Astrocyte (in vitro differentiated cells and primary cell): ENCODE results near the gene FGGY. TPM values are rescaled to one million over a fixed set of nuclear protein-coding genes. Genes with fewer than 3 reads are reported as not detected.
A peak's percentile ranks its signal among the peaks of the same experiment; 100 is the strongest.

Experiments
- DNase-seq: peaks from one replicate; pipeline ENCODE4 v3.0.0-alpha.2; 2010; ENCODE audit warnings: low read depth
- FAIRE-seq: peaks from 2 replicates; lab custom pipeline; 2011; peaks lifted over from hg19 to GRCh38; lab: Jason Lieb, UNC
- H2AFZ ChIP-seq: 2 replicates; pipeline ENCODE4 v1.6.0; 2012; ENCODE audit warnings: low read depth, low read length, inconsistent platforms
- H3K27ac ChIP-seq: 2 replicates; pipeline ENCODE4 v1.5.1; 2011; ENCODE audit warnings: low read depth, low read length, inconsistent platforms
- H3K27me3 ChIP-seq: 2 replicates; pipeline ENCODE4 v1.6.0; 2011; ENCODE audit warnings: low read length, inconsistent platforms; ENCODE audit not compliant: insufficient read depth
- H3K36me3 ChIP-seq: 2 replicates; pipeline ENCODE4 v1.5.1; 2011; ENCODE audit warnings: low read length, inconsistent platforms; ENCODE audit not compliant: insufficient read depth
- H3K4me1 ChIP-seq: 2 replicates; pipeline ENCODE4 v1.5.1; 2011; ENCODE audit warnings: low read length, inconsistent platforms; ENCODE audit not compliant: insufficient read depth
- H3K4me2 ChIP-seq: 2 replicates; pipeline ENCODE4 v1.6.0; 2012; ENCODE audit warnings: low read length, inconsistent platforms
- H3K4me3 ChIP-seq: 2 replicates; pipeline ENCODE4 v1.5.1; 2011; ENCODE audit warnings: low read depth, mild to moderate bottlenecking, low read length, inconsistent platforms; ENCODE audit not compliant: insufficient read depth
- H3K79me2 ChIP-seq: 2 replicates; pipeline ENCODE4 v1.6.0; 2012; ENCODE audit warnings: mild to moderate bottlenecking, low read length, inconsistent platforms; ENCODE audit not compliant: insufficient read depth
- H3K9ac ChIP-seq: 2 replicates; pipeline ENCODE4 v1.6.0; 2012; ENCODE audit warnings: mild to moderate bottlenecking, low read length, inconsistent platforms
- H3K9me3 ChIP-seq: 2 replicates; pipeline ENCODE4 v1.5.1; 2012; ENCODE audit warnings: low read depth, mild to moderate bottlenecking, low read length, inconsistent platforms; ENCODE audit not compliant: insufficient read depth
- H4K20me1 ChIP-seq: 2 replicates; pipeline ENCODE4 v1.6.0; 2012; ENCODE audit warnings: low read length, inconsistent platforms; ENCODE audit not compliant: insufficient read depth
- H3K27ac Mint-ChIP-seq: one replicate; pipeline ENCODE4 v1.8.0; 2021; ENCODE audit warnings: mild to moderate bottlenecking, mixed read lengths; ENCODE audit not compliant: unreplicated experiment
- H3K27me3 Mint-ChIP-seq: one replicate; pipeline ENCODE4 v1.8.0; 2021; ENCODE audit warnings: low read depth, mixed read lengths; ENCODE audit not compliant: unreplicated experiment
- H3K36me3 Mint-ChIP-seq: one replicate; pipeline ENCODE4 v1.8.0; 2021; ENCODE audit warnings: low read depth, mixed read lengths; ENCODE audit not compliant: unreplicated experiment
- H3K4me1 Mint-ChIP-seq: one replicate; pipeline ENCODE4 v1.8.0; 2021; ENCODE audit warnings: low read depth, mixed read lengths; ENCODE audit not compliant: unreplicated experiment
- H3K4me3 Mint-ChIP-seq: one replicate; pipeline ENCODE4 v1.8.0; 2021; ENCODE audit warnings: mild to moderate bottlenecking, moderate library complexity, mixed read lengths; ENCODE audit not compliant: unreplicated experiment
- H3K9me3 Mint-ChIP-seq: one replicate; pipeline ENCODE4 v1.8.0; 2021; ENCODE audit warnings: mild to moderate bottlenecking, mixed read lengths; ENCODE audit not compliant: unreplicated experiment
- CTCF ChIP-seq: IDR thresholded peaks from 2 replicates; pipeline ENCODE4 v1.5.1; 2011; ENCODE audit warnings: low read depth, mild to moderate bottlenecking, inconsistent platforms, low read length, moderate library complexity; ENCODE audit not compliant: insufficient read depth
- EZH2 ChIP-seq: IDR thresholded peaks from 2 replicates; pipeline ENCODE4 v1.6.1; 2012; ENCODE audit warnings: mild to moderate bottlenecking, low read length, inconsistent platforms; ENCODE audit not compliant: insufficient read depth
- total RNA-seq: library from RNA; stranded (reverse); gene quantifications from 2 replicates; pipeline ENCODE4 v1.2.1, GENCODE V29; 2021

The FGGY gene
- total RNA-seq, 1 donor from 2014 or later, result 6.8 TPM

GRCh38 chr1:59293849-59294248 lies 3.0 kb upstream of the FGGY start:
- Histone ChIP-seq H3K9ac (no peak overlapping the region), H3K36me3 (no peaks in the 10 kb centered on the region), H3K27ac (no peak overlapping the region), H3K27me3 (no peaks in the 10 kb centered on the region), H3K4me3 (no peak overlapping the region), H3K4me1 (no peaks in the 10 kb centered on the region), H4K20me1 (no peaks in the 10 kb centered on the region), H3K9me3 (no peaks in the 10 kb centered on the region), H3K4me2 (no peak overlapping the region), H2AFZ (no peak overlapping the region), H3K79me2 (no peaks in the 10 kb centered on the region)
- FAIRE-seq (no peak), DNase-seq (no peak)
- no peak for TF ChIP-seq CTCF
- no peak for TF ChIP-seq EZH2
- H3K36me3 Mint-ChIP-seq, result no peaks in the 10 kb centered on the region
- H3K9me3 Mint-ChIP-seq, result peaks cover 3% of the 10 kb centered on the region
- H3K27ac Mint-ChIP-seq, result no peak overlapping the region
- H3K4me1 Mint-ChIP-seq, result peaks cover 9% of the 10 kb centered on the region
- H3K4me3 Mint-ChIP-seq, result no peak overlapping the region
- H3K27me3 Mint-ChIP-seq, result no peaks in the 10 kb centered on the region

GRCh38 chr1:59294423-59294822 lies 2.5 kb upstream of the FGGY start:
- no peaks in the 10 kb centered on the region for H3K36me3 Mint-ChIP-seq
- no peak overlapping the region for H3K27ac Mint-ChIP-seq
- Histone ChIP-seq H3K4me1 (no peaks in the 10 kb centered on the region), H3K79me2 (no peaks in the 10 kb centered on the region), H3K4me2 (no peak overlapping the region), H3K9ac (no peak overlapping the region), H2AFZ (no peak overlapping the region), H3K27me3 (no peaks in the 10 kb centered on the region), H3K9me3 (no peaks in the 10 kb centered on the region), H3K36me3 (no peaks in the 10 kb centered on the region), H3K4me3 (no peak overlapping the region), H3K27ac (no peak overlapping the region), H4K20me1 (no peaks in the 10 kb centered on the region)
- peaks cover 14% of the 10 kb centered on the region for H3K4me1 Mint-ChIP-seq
- H3K27me3 Mint-ChIP-seq, result no peaks in the 10 kb centered on the region
- H3K9me3 Mint-ChIP-seq, result peaks cover 6% of the 10 kb centered on the region
- no peak for TF ChIP-seq CTCF
- TF ChIP-seq EZH2, result no peak
- no peak for FAIRE-seq
- no peak for DNase-seq
- H3K4me3 Mint-ChIP-seq, result no peak overlapping the region

GRCh38 chr1:59295618-59296017 lies 1.3 kb upstream of the FGGY start:
- no peak for TF ChIP-seq CTCF
- no peak for TF ChIP-seq EZH2
- DNase-seq (no peak), FAIRE-seq (no peak)
- Mint-ChIP-seq H3K4me3 (peak overlapping the region; percentile 81), H3K36me3 (no peaks in the 10 kb centered on the region), H3K27me3 (no peaks in the 10 kb centered on the region), H3K4me1 (peaks cover 14% of the 10 kb centered on the region), H3K9me3 (peaks cover 6% of the 10 kb centered on the region), H3K27ac (no peak overlapping the region)
- Histone ChIP-seq H4K20me1 (no peaks in the 10 kb centered on the region), H3K9ac (peak overlapping the region; percentile 80), H3K9me3 (no peaks in the 10 kb centered on the region), H3K79me2 (no peaks in the 10 kb centered on the region), H3K4me2 (peak overlapping the region; percentile 85), H3K27ac (no peak overlapping the region), H3K27me3 (no peaks in the 10 kb centered on the region), H3K4me3 (peak overlapping the region; percentile 69), H2AFZ (peak overlapping the region; percentile 58), H3K4me1 (no peaks in the 10 kb centered on the region), H3K36me3 (no peaks in the 10 kb centered on the region)
